HG03457 (cell line): ENCODE measurements around the gene GNAI1.
"Not testable (repeated sequence)": the region's sequence is repeated elsewhere in the genome, so short reads cannot be mapped to it uniquely, and the experiment has no call there.

ENCODE experiments used
- ATAC-seq: cut with Tn5 transposase; IDR thresholded peaks from one replicate; pipeline ENCODE4 v1.9.1; 2021; ENCODE audit warnings: moderate number of reproducible peaks; ENCODE audit not compliant: unreplicated experiment

Gene GNAI1

DNA sequence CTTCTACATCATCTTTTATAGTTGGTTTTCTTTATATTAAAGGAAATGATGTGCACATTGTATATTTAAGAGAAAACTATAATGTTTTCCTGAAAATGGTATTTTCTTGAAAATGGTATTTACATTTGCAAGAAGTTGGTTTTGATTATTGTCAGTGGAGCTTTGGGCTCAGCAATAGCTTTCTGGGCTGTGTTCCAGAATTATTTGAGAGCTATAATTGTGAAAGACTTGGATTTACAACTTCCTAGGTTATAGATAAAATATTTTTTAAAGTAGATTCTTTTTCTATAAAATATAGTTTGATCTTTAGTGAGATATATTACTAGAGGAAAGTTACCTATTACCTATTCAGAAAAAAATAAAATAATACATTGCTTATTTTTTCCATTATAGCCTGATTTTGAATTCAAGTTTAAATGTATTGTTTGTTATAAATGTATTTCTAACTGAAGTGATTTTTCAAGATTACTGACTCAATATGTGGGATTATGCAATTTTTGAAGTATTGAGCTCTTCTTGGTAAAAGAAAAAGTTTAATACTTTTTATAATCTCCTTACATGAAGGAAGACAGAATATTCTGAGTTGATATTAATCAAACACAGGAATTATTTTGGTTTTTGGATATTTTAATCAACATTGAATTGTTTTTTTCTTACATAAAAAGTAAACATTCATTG is 20.2 kb downstream of the GNAI1 start:
- no peak for ATAC-seq

DNA sequence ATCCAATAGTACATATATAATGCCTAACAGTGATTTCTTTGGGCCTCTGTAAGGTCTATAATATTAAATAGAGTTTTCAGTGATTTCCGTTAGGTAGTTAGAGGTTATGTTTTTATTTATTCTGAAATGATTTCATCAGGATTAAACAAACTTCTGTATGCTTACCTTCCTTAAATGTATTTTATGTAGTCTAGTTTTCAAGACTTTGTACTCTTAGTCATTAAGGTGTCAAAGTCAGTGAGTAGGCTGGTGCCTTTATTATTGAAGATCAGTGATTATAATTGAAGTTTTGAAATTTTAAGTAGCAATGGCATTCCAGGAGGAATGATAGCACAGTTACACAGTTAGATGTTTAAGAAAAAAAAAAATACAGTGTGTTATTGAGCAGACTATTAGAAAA is 20.7 kb downstream of the GNAI1 start:
- no peak for ATAC-seq

DNA sequence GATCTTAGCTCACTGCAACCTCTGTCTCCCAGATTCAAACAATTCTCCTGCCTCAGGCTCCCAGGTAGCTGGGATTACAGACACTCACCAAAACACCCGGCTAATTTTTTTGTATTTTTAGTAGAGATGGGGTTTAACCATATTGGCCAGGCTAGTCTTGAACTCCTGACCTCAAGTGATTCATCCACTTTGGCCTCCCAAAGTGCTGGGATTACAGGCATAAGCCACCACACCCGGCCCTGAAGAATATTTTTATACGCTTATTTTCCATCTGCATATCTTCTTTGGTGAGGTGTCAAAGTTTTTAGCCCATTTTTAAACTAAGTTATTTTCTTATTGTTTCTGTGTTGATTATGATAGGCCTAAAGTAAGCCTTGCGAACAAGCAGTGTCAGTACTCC is 23.1 kb downstream of the GNAI1 start:
- ATAC-seq, result not testable (repeated sequence)

DNA sequence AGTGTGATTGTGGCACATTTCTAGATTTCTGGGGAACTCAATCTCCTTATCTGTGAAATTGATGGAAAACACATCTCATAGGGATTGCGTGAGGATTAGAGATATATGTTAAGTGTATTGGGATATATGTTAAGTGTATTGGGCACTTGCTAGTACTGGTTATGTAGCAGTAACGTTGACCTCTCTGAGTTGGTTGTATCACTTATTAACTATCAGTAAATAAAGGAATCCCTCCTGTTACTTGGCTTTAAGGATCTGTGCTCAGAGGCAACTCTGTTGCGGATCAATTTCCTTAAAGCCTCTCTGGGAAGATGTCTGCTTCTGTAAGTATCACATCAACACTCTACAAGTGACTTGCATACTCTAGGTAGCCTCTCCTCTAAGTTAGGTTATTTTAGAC is 25.2 kb downstream of the GNAI1 start:
- no peak for ATAC-seq

DNA sequence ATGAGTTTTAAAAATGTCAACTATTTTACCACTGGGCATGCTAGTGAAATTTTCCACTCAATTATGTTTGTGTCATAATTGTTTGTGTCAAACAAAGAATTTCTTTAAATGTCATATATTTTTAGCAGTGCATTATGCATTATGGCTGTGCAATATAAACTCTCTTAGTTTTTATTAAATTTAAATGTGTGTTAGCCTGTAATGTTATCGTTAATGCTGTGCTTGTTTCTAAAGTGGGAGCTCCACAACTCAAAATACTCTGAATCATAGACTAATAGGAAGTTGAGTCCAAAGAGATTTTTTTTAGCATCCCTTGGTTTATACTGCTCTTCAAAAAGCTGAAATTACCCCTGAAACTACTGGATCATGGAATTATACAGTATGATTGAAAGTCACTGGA is 26.8 kb downstream of the GNAI1 start:
- no peak for ATAC-seq

DNA sequence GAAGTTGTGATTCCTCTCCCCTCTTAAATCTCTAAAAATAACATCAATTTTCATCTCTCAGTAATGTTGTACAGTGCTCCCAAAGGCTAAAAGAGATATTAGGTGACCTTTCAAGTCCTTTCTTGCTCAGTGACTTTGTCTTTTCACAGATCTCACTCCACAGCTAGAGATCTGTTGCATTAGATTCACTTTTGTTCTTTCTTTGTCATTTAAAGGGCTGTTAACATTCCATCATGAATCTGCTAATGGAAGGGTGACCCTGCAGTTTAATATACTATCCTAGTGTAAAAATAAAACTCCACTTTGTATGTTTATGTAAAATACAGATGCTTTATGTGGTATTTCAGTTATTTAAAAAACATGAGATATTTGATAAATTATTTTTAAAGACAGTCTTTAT is 30.5 kb downstream of the GNAI1 start:
- no peak for ATAC-seq

DNA sequence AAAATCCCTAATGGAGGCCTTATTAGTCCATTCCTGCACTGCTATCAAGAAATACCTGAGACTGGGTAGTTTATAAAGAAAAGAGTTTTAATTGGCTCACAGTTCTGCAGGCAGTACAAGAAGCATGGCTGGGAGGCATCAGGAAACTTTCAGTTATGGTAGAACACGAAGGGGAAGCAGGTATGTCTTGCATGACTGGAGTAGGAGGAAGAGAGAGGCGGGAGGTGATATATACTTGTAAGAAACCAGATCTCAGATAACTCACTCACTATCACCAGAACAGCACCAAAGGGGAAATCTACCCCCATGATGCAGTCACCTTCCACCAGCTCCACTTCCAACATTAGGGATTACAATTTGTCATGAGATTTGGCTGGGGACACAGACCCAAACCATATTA is 35.8 kb downstream of the GNAI1 start:
- ATAC-seq, result no peak

DNA sequence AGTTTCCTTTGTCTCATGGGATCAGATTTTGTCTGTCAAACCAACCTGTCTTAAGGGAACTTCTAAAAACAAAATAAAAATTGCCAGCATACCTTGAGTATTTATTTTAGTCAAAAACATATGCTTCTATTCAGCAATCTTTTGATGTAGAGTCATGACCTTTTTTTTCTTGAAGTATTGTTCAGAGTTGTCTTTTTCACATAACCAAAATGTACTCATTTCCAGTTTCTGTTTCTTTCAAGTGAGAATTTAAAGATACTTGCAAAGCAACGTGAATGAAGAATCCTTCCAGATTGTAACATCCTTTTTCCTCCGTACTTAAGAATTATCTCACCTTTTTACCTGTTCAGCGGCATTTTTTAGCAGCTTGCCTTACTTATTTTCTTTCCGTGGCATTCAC is 37.8 kb downstream of the GNAI1 start:
- no peak for ATAC-seq

DNA sequence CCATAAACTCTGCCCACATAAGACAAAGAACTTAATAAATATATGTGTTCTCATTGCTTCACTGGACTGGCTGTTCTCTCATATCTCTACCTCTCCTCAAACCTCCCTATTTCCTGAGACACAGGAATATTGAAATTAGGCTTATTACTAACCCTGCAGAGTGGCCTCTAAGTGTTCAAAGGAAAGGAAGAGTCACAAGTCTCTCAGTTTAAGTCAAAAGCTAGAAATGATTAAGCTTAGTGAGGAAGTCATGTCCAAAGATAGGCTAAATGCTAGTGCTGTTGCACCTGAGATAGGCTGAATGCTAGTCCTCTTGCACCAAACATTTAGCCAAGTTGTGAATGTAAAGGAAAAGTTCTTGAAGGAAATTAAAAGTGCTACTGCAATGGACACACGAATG is 41.1 kb downstream of the GNAI1 start:
- no peak for ATAC-seq

DNA sequence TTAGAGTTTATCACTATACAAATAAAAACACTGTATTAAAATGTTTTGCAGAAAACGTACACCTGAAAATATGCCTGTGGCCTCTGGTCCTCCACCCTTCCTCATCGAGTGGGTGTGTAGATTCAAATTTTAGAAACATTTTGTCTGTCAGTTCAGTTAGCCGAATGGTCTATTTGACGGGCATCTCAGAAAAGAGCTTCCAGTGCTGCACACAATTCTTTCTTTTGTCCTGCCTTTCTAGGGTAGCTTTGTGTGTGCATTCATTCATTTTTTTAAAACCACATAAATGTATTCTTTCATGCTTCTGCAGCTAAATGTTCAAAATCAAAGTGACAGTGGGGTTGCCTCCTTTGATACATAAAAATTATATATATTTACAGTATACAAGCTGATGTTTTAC is 46.8 kb downstream of the GNAI1 start:
- ATAC-seq, result no peak

DNA sequence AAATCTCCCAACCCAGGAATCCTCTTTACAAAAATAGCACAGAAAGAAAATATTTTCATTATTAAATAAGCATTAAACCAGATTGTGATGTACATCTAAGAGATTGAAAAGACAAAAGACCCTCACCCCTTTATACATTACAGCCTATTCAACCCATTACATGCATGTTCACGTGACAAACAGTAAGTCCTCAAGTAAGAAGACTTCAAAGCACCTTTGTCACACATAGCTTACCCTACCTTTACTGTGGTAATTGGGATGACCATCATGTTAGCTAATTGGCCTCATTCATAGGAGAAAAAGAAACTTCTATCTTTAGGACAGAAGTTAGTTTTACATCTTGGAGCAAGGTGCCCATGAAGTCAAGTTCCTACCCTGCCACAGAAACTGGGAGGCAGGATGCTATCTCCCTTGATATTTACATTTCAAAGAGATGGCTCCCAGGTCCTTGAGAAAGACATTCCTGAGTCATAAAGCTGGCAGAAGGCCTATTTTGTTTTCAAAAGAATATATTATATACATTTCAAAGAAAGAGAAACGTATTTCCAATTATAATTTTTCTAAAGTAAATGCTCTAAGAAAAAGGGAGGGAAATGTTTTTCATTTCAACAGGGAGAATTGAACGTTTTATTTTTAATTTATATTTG is 48.1 kb downstream of the GNAI1 start:
- ATAC-seq, result no peak

DNA sequence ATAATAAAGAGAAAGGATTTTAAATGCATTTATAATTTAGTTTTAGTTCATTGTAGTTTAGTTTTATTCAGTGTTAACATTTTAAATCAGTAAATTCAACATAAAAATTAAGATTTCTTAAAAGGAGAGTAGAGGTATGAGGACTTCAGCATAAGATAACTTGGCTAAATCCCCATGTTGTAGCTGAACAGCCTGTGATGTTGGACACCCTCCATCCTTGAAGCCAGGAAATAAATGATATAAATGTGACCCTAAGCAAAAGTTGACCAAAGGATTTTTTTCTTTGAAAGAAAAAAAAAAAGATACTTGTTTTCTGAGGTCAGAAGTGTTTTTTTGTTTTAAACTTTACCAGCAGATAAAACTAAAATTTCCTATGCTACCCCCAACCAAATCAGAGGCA is 48.7 kb downstream of the GNAI1 start:
- no peak for ATAC-seq

DNA sequence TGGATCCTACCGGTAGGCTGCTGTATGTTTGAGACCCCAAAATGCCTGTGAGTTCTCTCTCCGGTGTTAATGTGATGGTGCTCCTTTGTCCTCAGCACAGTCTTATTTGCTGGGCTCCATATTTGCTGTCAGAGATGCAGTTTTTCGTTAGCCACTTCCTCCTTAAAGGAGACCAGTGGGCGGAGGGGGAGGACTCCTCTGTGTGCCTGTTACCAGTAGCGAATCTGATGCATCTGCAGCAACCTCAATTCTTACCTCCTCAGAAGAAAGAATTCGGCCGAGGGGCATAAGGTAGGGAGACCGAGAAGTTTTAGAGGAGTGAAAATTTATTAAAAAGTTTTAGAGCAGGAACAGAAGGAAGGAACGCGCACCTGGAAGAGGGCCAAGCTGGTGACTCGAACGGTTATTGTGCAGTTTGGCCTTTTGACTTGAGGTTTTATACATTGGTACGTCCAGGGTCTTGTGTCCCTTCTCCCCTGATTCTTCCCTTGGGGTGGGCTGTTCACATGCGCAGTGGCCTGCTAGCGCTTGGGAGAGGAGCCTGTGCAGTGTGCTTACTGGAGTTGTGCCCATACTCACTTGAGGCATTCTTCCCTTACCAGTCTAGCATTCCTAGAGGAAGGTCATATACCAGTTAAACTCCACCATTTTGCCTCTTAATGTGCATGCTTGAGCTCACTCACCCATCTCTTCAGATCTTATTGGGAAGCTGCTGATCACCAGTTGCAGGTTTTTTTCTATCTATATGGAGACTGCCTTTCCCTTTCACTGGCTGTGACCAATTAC is 49.5 kb downstream of the GNAI1 start:
- ATAC-seq, result no peak

DNA sequence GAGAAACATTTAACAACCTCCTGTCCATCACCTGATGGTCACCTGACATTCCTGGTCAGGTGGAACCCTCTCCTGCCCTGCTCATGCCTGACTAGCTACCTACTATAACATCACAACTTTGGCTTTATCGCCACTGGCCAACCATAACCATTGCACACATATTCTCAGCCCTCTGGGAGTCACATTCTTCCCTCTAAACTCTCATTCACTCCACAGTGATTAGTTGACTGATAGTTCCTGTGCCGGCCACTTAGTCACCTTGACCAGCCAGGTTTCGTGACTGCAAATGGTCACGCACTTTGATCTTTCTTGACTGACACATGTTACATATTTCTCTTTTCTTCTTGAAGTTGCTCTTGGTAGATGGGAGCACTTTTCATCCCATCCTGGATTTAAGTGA is 50.1 kb downstream of the GNAI1 start:
- ATAC-seq, result no peak

DNA sequence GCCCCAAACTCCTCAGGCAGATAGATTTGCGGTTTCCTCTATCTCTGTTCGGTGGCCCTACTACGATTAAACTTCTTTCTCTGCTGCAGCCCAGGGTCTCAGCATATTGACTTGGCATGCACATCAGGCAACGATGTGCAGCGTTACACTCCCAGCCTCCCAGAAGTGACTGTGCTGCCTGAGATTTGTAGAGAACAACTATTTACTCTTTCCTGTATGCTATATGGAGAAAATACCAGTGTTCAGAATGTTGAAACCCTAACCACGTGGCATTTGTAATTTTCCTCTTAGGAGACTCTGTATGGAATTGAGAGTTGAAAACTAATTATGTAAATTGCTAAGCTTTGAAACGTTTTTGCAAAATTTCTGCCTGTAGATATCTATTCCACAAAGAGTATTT is 50.9 kb downstream of the GNAI1 start:
- ATAC-seq, result no peak

DNA sequence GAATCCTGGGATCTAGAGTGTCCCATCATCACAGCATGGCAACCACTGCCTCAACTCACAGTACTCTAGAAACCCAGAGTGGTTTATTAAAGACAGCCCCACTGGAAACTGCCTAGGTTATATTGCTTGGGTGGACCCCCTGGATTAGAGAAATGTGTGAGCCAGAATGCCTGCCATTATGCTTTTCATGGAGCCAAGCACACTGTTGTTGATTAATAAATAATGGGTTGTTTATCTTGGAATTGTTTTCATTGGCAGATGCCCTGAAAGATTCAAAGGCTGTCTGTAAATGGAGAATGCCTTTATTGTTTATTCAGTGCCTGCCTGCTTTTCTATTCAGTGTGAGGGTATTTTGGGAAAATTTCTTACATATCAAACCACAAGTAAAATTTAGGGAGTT is 52.1 kb downstream of the GNAI1 start:
- ATAC-seq, result no peak

DNA sequence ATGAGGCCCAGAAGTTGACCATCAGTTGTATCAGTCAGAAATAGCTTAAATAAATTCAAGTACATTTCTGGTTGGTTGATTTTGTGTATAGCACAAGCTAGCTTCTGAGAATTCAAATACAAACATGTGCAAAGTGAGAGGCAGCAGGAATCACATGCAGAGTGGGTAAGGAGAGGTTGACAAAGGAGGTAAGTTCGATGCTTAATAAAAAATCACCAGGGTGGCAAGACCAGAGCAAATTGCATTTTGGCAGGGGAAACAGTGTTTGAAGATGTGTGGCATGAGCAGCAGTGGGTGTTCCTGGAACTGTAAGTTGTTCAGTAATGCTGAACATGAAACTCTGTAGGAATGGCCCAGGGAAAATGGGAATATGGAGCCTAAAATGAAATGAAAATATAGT is 52.6 kb downstream of the GNAI1 start:
- ATAC-seq, result no peak

DNA sequence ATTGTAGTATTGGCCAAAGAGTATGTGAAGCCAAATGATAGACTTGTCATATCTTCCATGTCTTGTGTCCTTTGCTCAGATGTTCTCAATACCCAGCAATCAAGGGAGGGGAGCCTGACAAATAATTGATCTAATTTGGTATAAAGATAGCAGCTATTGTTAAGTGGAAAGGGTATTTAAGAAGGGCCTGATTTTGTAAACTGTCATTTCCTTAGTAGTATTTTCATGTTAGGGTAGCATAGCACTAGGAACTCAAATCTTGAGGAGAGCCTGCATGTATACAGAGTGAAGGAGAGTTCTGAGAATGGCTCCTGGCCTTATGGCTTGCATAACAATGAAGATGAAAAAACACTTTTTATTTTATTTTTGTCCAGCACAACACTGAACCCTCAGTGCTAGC is 53.1 kb downstream of the GNAI1 start:
- no peak for ATAC-seq

DNA sequence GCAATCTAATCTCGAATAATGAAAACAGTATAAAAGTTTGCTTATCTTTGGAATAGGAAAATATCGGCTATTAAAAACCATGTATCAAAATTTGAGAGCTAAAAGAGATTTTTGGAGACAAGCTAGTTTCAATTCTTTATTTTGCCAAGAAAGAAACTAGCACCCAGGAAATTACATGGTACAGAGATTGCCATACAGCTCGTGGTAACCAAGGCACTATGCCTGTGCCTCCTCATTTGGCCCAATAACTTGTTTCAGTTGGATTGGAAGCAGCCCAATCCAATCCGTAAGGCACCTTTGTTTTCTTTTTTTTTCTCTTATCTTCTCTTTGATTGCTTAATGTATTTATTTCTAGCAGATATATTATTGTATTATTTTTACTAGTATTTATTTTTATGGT is 55.0 kb downstream of the GNAI1 start:
- ATAC-seq, result no peak

DNA sequence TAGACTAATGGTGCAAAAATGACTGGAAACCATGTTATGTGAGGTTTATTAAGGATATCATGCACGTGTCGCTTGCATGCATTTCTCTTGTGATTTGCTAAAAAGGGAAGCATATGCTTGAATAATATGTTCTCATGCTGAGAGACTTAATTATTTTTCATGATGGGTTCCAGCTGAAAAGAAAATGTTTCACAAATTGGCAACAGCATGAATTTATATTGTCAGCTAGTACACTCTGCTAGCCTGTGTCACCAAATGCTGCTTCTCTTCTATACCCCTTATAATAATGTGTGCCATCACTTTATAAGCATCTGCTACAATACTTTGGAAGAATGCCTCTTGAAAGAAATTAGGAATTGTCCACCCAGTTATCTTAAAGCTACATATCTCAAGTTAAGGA is 63.0 kb downstream of the GNAI1 start:
- ATAC-seq, result no peak

DNA sequence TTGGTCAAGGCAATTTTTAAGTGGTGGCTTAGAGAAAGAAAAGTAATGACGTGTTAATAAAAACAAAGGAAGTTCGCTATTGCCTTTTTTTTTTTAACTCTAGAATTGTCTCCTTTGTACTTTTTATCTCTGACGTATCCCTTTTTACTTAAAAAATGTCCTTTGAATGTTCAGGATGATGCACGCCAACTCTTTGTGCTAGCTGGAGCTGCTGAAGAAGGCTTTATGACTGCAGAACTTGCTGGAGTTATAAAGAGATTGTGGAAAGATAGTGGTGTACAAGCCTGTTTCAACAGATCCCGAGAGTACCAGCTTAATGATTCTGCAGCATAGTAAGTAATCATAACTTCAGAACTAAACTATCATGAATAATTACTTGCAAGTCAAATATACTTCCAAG is 64.4 kb downstream of the GNAI1 start:
- no peak for ATAC-seq

DNA sequence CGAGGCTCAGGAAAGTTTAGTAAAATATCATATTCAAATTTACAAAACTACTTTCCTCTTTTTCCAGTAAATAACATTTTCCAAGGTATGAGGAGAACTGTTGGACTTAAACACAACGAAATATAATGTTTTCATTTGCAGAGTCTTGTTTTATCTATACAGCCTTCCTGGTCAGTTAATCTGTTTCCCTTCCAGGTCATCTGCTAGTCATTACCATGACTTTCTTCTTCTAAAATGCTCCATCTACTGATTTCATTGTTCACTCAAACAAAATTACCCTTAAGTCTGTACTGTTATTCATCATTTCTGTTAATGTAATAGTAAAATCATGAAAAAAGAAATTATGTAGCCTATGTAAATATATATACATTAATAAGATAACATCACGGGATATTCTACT is 69.8 kb downstream of the GNAI1 start:
- no peak for ATAC-seq
